ENCODE results near the gene PTDSS2. TPM values are rescaled to one million over a fixed set of nuclear protein-coding genes. Genes with fewer than 3 reads are reported as not detected.

Gene PTDSS2
- total and polyA plus RNA-seq, 10 of the 15 experiments (the other 5 are each of a cell fraction or from before 2014, with no cell fraction given): 0.39 to 21.1 (median 10.8) TPM

- no peaks in the 10 kb centered on the region; a peak in 1 of 4 replicates for H3K36me3 ChIP-seq (ENCODE audit: control insufficient read depth in 2 of 2, insufficient read depth in 2 of 2, low read length in 1 of 2)
- 69% methylated on average over 19 of the region's 21 CpGs for WGBS (ENCODE audit: insufficient coverage, insufficient replicate concordance, low lambda C conversion rate, missing lambda C conversion rate)
- no peak overlapping the region for H3K27ac ChIP-seq (ENCODE audit: control insufficient read depth, insufficient read depth)
- in situ Hi-C loops (cut with MboI): no loop called here
- H3K79me2 ChIP-seq (ENCODE audit: control insufficient read depth, insufficient read depth, low read length): peaks cover 10% of the 10 kb centered on the region
- no peaks in the 10 kb centered on the region for H3K9me3 ChIP-seq (replicated peaks; ENCODE audit: control insufficient read depth, insufficient read depth, low read length)
- ChIA-PET POLR2A (no interaction called here), RAD21 (ENCODE audit: unreplicated experiment) (interaction anchor here (1.1 kb wide), 1 partner anchor 11 kb away, joined by 4 read pairs; the partner anchor contains the start of gene PTDSS2), SMC1A (ENCODE audit: uncharacterized antibody, unreplicated experiment) (no interaction called here), CTCF (interaction anchor here (4.9 kb wide), 1 partner anchor 11 kb away, joined by 34 read pairs; the partner anchor contains the start of gene PTDSS2)
- H3K4me2 ChIP-seq (ENCODE audit: control insufficient read depth, insufficient read depth): no peak overlapping the region
- no peaks in the 10 kb centered on the region for H3K27me3 ChIP-seq (replicated peaks in 1 of 2; ENCODE audit: control insufficient read depth in 2 of 2, insufficient read depth in 2 of 2, low read length in 1 of 2)
- no peaks in the 10 kb centered on the region for H4K20me1 ChIP-seq (ENCODE audit: control insufficient read depth, insufficient read depth)
- no peak overlapping the region for H3K9ac ChIP-seq (ENCODE audit: control insufficient read depth, insufficient read depth, low read length)
- no peak overlapping the region for H3K4me3 ChIP-seq
- FAIRE-seq (no peak), ATAC-seq (no peak), DNase-seq (ENCODE audit: low read depth, low spot score) (no peak)
- peaks cover 8% of the 10 kb centered on the region for H3K4me1 ChIP-seq (ENCODE audit: control insufficient read depth, insufficient read depth, low read length)
- BruUV-seq (replicated peaks): no TSS peak
- intact Hi-C loops (cut with micrococcal nuclease; ENCODE audit: unreplicated experiment): no loop called here
- no peak overlapping the region for H2AFZ ChIP-seq (ENCODE audit: control insufficient read depth, low read depth, low read length)
- TF ChIP-seq USF2 (IDR thresholded peaks at IDR 0.05; ENCODE audit: borderline replicate concordance, low read depth, low read length) (no peak), BCL3 (IDR thresholded peaks at IDR 0.05; ENCODE audit: borderline replicate concordance, insufficient read depth, low read depth, low read length, poor library complexity, severe bottlenecking) (no peak), TCF7 (IDR thresholded peaks at IDR 0.05; ENCODE audit: borderline replicate concordance) (no peak), ZZZ3 (IDR thresholded peaks at IDR 0.05; ENCODE audit: control insufficient read depth, insufficient read length, low read depth) (no peak), ZNF24 (IDR thresholded peaks at IDR 0.05) (no peak), MLLT1 (IDR thresholded peaks at IDR 0.05) (no peak), BRCA1 (IDR thresholded peaks at IDR 0.05; ENCODE audit: low read depth, low read length) (no peak), YBX1 (IDR thresholded peaks at IDR 0.05) (no peak), LARP7 (IDR thresholded peaks at IDR 0.05) (no peak), RAD21 (IDR thresholded peaks at IDR 0.05; ENCODE audit: insufficient read depth, low read depth, low read length) (no peak), ZNF384 (IDR thresholded peaks at IDR 0.05; ENCODE audit: borderline replicate concordance, low read depth, low read length) (no peak), ZNF274 (IDR thresholded peaks at IDR 0.05; ENCODE audit: insufficient read depth, insufficient read length) (no peak), MYC (IDR thresholded peaks at IDR 0.05; ENCODE audit: insufficient read depth, insufficient read length, insufficient replicate concordance, low read length, severe bottlenecking) (no peak), ETV6 (conservative IDR thresholded peaks at IDR 0.05 in 1 of 2, IDR thresholded peaks at IDR 0.05 in 1 of 2; ENCODE audit: borderline replicate concordance in 1 of 2, low read depth in 1 of 2) (no peak), E2F4 (IDR thresholded peaks at IDR 0.05; ENCODE audit: low read depth, low read length) (no peak)
Observed at GRCh38 chr11:438101-438844, 11.8 kb upstream of the PTDSS2 start.

Measured in GM12878 (cell line).